ENCODE measurements around the gene INIP.

- no peak for TF ChIP-seq CTCF (IDR thresholded peaks at IDR 0.05)
- no peak for TF ChIP-seq POLR2A (IDR thresholded peaks at IDR 0.05)
- no peak for TF ChIP-seq POLR2AphosphoS5 (IDR thresholded peaks at IDR 0.05; ENCODE audit: insufficient read depth in 1 of 2, low read depth in 1 of 2)
Measured at GRCh38 chr9:112754578-112754977, 36.7 kb upstream of the INIP start.

Data from vagina (tissue), 2 donors.